B cell (primary cell): Measurements from ENCODE around the gene ANKHD1. TPM values are rescaled to one million over a fixed set of nuclear protein-coding genes. Genes with fewer than 3 reads are reported as not detected.
A peak's percentile ranks its signal among the peaks of the same experiment; 100 is the strongest.

ENCODE experiments used
- ATAC-seq: fragments of 200-7000 bp; cut with Tn5 transposase; one replicate; pipeline ENCODE4 v1.10.0; 2021; ENCODE audit warnings: low read depth, mild to moderate bottlenecking, moderate number of reproducible peaks, moderate library complexity
- CTCF ChIA-PET: fragments of 350-600 bp; sonication (Branson Sonifier 250); formaldehyde crosslinking; loops from one replicate; lab custom pipeline; 2021; ENCODE audit warnings: antibody characterized with exemption, inconsistent platforms; lab: Charles Lee
- POLR2A ChIA-PET: fragments of 350-600 bp; sonication (Branson Sonifier 250); formaldehyde crosslinking; loops from one replicate; lab custom pipeline; 2021; ENCODE audit warnings: antibody characterized with exemption; lab: Charles Lee
- DNase-seq: peaks from one replicate; pipeline ENCODE4 v3.0.0; 2013
- H2AFZ ChIP-seq: 2 replicates; pipeline ENCODE4 v1.6.1; 2012; ENCODE audit warnings: mild to moderate bottlenecking, low read depth, low read length; ENCODE audit not compliant: insufficient read depth, poor library complexity, severe bottlenecking
- H3K27ac ChIP-seq, 2 donors: 1 replicate in 1 of 2; 2 replicates in 1 of 2; pipeline ENCODE4 v1.5.1; 2012 to 2013; ENCODE audit warnings: low read length in 2 of 2, mild to moderate bottlenecking in 2 of 2, moderate library complexity in 1 of 2
- H3K27me3 ChIP-seq, 4 experiments: fragments of 200-600 bp in 1 of 4; sonication (generic) in 1 of 4; replicated peaks in 1 of 4; 1 replicate in 2 of 4; 2 replicates in 2 of 4; pipeline versions ENCODE4 v1.6.1 to v1.7.0; 2013 to 2016; ENCODE audit warnings: low read length in 3 of 4, mild to moderate bottlenecking in 2 of 4, mixed read lengths in 1 of 4, moderate library complexity in 1 of 4; ENCODE audit not compliant: insufficient read depth in 4 of 4, control insufficient read depth in 3 of 4; ENCODE audit errors: control extremely low read depth in 1 of 4
- H3K36me3 ChIP-seq, 2 experiments: replicated peaks in 1 of 2; 1 replicate in 1 of 2; 2 replicates in 1 of 2; pipeline versions ENCODE4 v1.6.1 to v1.7.1; 2013; ENCODE audit warnings: low read length in 1 of 2; ENCODE audit not compliant: insufficient read depth in 2 of 2, control insufficient read depth in 1 of 2; ENCODE audit errors: control extremely low read depth in 1 of 2, extremely low read depth in 1 of 2
- H3K4me1 ChIP-seq, 2 donors: fragments of 200-600 bp in 1 of 2; sonication (generic) in 1 of 2; 1 replicate in 1 of 2; 2 replicates in 1 of 2; pipeline versions ENCODE4 v1.5.1 to v1.6.1; 2013 to 2017; ENCODE audit warnings: low read length in 2 of 2; ENCODE audit not compliant: control insufficient read depth in 2 of 2, insufficient read depth in 2 of 2
- H3K4me2 ChIP-seq: replicated peaks from 2 replicates; pipeline ENCODE3; 2012; ENCODE audit warnings: mild to moderate bottlenecking, low read depth, low read length; ENCODE audit not compliant: poor library complexity, severe bottlenecking
- H3K4me3 ChIP-seq, 5 experiments: fragments of 200-600 bp in 1 of 5; sonication (generic) in 1 of 5; 1 replicate in 3 of 5; 2 replicates in 2 of 5; pipeline versions ENCODE4 v1.5.1 to v1.7.0; 2011 to 2016; ENCODE audit warnings: low read length in 4 of 5, mild to moderate bottlenecking in 4 of 5, low read depth in 2 of 5, control low read depth in 1 of 5, moderate library complexity in 1 of 5; ENCODE audit not compliant: insufficient read depth in 1 of 5; ENCODE audit errors: control extremely low read depth in 1 of 5, extremely low read depth in 1 of 5
- H3K79me2 ChIP-seq: fragments of 200-600 bp; sonication (generic); one replicate; pipeline ENCODE4 v1.6.0; 2016; ENCODE audit warnings: low read length; ENCODE audit not compliant: control insufficient read depth, insufficient read depth
- H3K9ac ChIP-seq: fragments of 200-600 bp; sonication (generic); 2 replicates; pipeline ENCODE4 v1.6.1; 2017; ENCODE audit warnings: mild to moderate bottlenecking, low read length, moderate library complexity
- H3K9me3 ChIP-seq, 3 donors: one replicate each; pipeline versions ENCODE4 v1.6.1 to v1.7.1; 2013; ENCODE audit warnings: low read length in 2 of 3; ENCODE audit not compliant: control insufficient read depth in 2 of 3, insufficient read depth in 1 of 3; ENCODE audit errors: control extremely low read depth in 1 of 3
- H4K20me1 ChIP-seq: 2 replicates; pipeline ENCODE4 v1.6.0; 2012; ENCODE audit warnings: mild to moderate bottlenecking, low read length; ENCODE audit not compliant: insufficient read depth, control insufficient read depth, poor library complexity, severe bottlenecking
- H3K27ac Mint-ChIP-seq: one replicate; pipeline ENCODE4 v1.8.0; 2021; ENCODE audit warnings: mixed read lengths
- H3K27me3 Mint-ChIP-seq: one replicate; pipeline ENCODE4 v1.8.0; 2021; ENCODE audit warnings: mixed read lengths
- H3K4me1 Mint-ChIP-seq: one replicate; pipeline ENCODE4 v1.8.0; 2021; ENCODE audit warnings: mixed read lengths
- H3K4me3 Mint-ChIP-seq: one replicate; pipeline ENCODE4 v1.8.0; 2021; ENCODE audit warnings: mixed read lengths
- H3K9me3 Mint-ChIP-seq: one replicate; pipeline ENCODE4 v1.8.0; 2022; ENCODE audit warnings: mixed read lengths; ENCODE audit not compliant: insufficient read depth
- CTCF ChIP-seq: fragments of 200-600 bp; IDR thresholded peaks from one replicate; pipeline ENCODE4 v1.8.0; 2022; ENCODE audit warnings: antibody characterized with exemption, mild to moderate bottlenecking
- EZH2 ChIP-seq: IDR thresholded peaks from 2 replicates; pipeline ENCODE4 v1.6.1; 2012; ENCODE audit warnings: borderline replicate concordance, low read depth, mild to moderate bottlenecking, moderate library complexity, low read length; ENCODE audit not compliant: insufficient read depth, poor library complexity, severe bottlenecking
- WGBS: methylation state at CpG from one replicate; pipeline ENCODE4 v1.1.5; 2013; ENCODE audit warnings: missing lambda C conversion rate; ENCODE audit not compliant: insufficient coverage; 5-methylcytosine and 5-hydroxymethylcytosine counted together
- intact Hi-C: fragments of 100-400 bp; cut with micrococcal nuclease; formaldehyde crosslinking; loops from one replicate; pipeline ENCODE4 v1.10.0; 2022
- polyA plus RNA-seq: library from polyadenylated mRNA; depleted of rRNA; stranded (reverse); fragments of >200 nt; gene quantifications from 2 replicates; pipeline ENCODE4 v1.2.3, GENCODE V29; 2012
- total RNA-seq, 2 donors: library from RNA; stranded (reverse); fragments of 120-200 nt in 1 of 2; gene quantifications; 1 replicate in 1 of 2; 2 replicates in 1 of 2; pipeline versions ENCODE4 v1.2.3 to v1.2.4, GENCODE V29; 2013 to 2022

Gene ANKHD1
- total and polyA plus RNA-seq, 2 donors (not counting 1 experiment from before 2014, with no cell fraction given) = 96.3 to 246 TPM

- CTCF ChIA-PET = no interaction called here
- peaks cover 54% of the 10 kb centered on the region for H3K4me1 Mint-ChIP-seq
Measured at GRCh38 chr5:140567871-140568270, 166.2 kb downstream of the ANKHD1 start.

More at GRCh38 chr5:140567871-140568270, 166.2 kb downstream of the ANKHD1 start:
- peak overlapping the region; percentile 53 for H3K27ac Mint-ChIP-seq
- no peaks in the 10 kb centered on the region for H3K27me3 ChIP-seq
- no peak for TF ChIP-seq EZH2
- TF ChIP-seq CTCF = no peak
- no peak overlapping the region for H2AFZ ChIP-seq
- WGBS = 96% methylated on average over 11 of the region's 13 CpGs
- H3K9me3 ChIP-seq = no peaks in the 10 kb centered on the region
- H3K9me3 Mint-ChIP-seq = no peaks in the 10 kb centered on the region
- no peaks in the 10 kb centered on the region for H4K20me1 ChIP-seq
- peaks cover 33 to 46% of the 10 kb centered on the region in 2 donors for H3K4me1 ChIP-seq
- no peak overlapping the region for H3K27ac ChIP-seq
- no peak overlapping the region for H3K9ac ChIP-seq
- peaks cover 0 to 21% of the 10 kb centered on the region in 2 experiments for H3K36me3 ChIP-seq
- H3K4me2 ChIP-seq = no peak overlapping the region
- H3K27me3 Mint-ChIP-seq = no peaks in the 10 kb centered on the region
- no peak overlapping the region for H3K4me3 ChIP-seq
- no peak for DNase-seq
- no peak for ATAC-seq
- peaks cover 22% of the 10 kb centered on the region for H3K79me2 ChIP-seq
- H3K4me3 Mint-ChIP-seq = no peak overlapping the region
- intact Hi-C loops = loop anchor here (10.0 kb wide), 2 partner anchors 263 to 757 kb away; partner anchors contain the start of genes PFDN1 and TAF7
- POLR2A ChIA-PET = interaction anchor here (1.2 to 1.4 kb wide), 2 partner anchors 10 to 20 kb away, joined by 3 to 4 read pairs; partner anchors contain the start of gene EIF4EBP3
